SKM-1 (cell line): ENCODE results near the gene ACKR1.

Source experiments
- DNase-seq: peaks from one replicate; lab custom pipeline; 2025; ENCODE audit not compliant: unreplicated experiment; lab: John Stamatoyannopoulos, UW

The ACKR1 gene

GRCh38 chr1:159218649-159219636 is 14.3 kb downstream of the ACKR1 start:
- no peak for DNase-seq

- no peak for DNase-seq
These were observed 17.6 kb downstream of the ACKR1 start for GRCh38 chr1:159222075-159222865.

GRCh38 chr1:159223004-159223403 is 18.3 kb downstream of the ACKR1 start:
- no peak for DNase-seq

GRCh38 chr1:159228554-159228953 is 23.9 kb downstream of the ACKR1 start:
- no peak for DNase-seq

- no peak for DNase-seq
These were observed 24.7 kb downstream of the ACKR1 start for GRCh38 chr1:159229260-159229885.

GRCh38 chr1:159229896-159230295 is 25.2 kb downstream of the ACKR1 start:
- no peak for DNase-seq

GRCh38 chr1:159239551-159240220 is 35.0 kb downstream of the ACKR1 start:
- no peak for DNase-seq

- no peak for DNase-seq
These were observed 42.6 kb downstream of the ACKR1 start for GRCh38 chr1:159247266-159247665.

- no peak for DNase-seq
These were observed 43.6 kb downstream of the ACKR1 start for GRCh38 chr1:159248311-159248710.

GRCh38 chr1:159250638-159251216 is 46.1 kb downstream of the ACKR1 start:
- no peak for DNase-seq
